K562 (cell line): Measurements from ENCODE around the gene GABRP.

Experiments used
- CHD1 ChIP-seq: fragments of 200-600 bp; sonication (generic); IDR thresholded peaks from one replicate; pipeline ENCODE4 v1.6.1; 2012; ENCODE audit warnings: mild to moderate bottlenecking, moderate library complexity, low read length, inconsistent platforms
- CTCF ChIP-seq, 3 experiments: IDR thresholded peaks in 2 of 3; conservative IDR thresholded peaks in 1 of 3; 2 replicates each; pipeline ENCODE4 v1.5.1; 2011 to 2012; ENCODE audit warnings: low read length in 3 of 3, mild to moderate bottlenecking in 3 of 3, control low read depth in 2 of 3, improper control_type of control experiment in 1 of 3, inconsistent platforms in 1 of 3, low read depth in 1 of 3, mixed read lengths in 1 of 3, moderate library complexity in 1 of 3; ENCODE audit not compliant: insufficient read depth in 2 of 3
- HDAC8 ChIP-seq: fragments of 450-650 bp; IDR thresholded peaks from 2 replicates; pipeline ENCODE4 v1.6.1; 2016; ENCODE audit warnings: mild to moderate bottlenecking, missing genetic modification characterization, moderate library complexity, missing compliant biosample characterization
- JUN ChIP-seq, 2 experiments: sonication (generic) in 1 of 2; formaldehyde crosslinking in 1 of 2; IDR thresholded peaks; 2 replicates each; pipeline versions ENCODE4 v1.6.1 to v1.8.0; 2012 to 2022; ENCODE audit warnings: borderline replicate concordance in 2 of 2, mild to moderate bottlenecking in 2 of 2, improper control_type of control experiment in 1 of 2, low read depth in 1 of 2, low read length in 1 of 2, missing genetic modification reagents in 1 of 2
- NFE2 ChIP-seq: IDR thresholded peaks from 2 replicates; pipeline ENCODE4 v1.6.1; 2014; ENCODE audit warnings: antibody characterized with exemption, low read depth
- PCBP1 ChIP-seq: fragments of 200-400 bp; formaldehyde crosslinking; IDR thresholded peaks from 2 replicates; pipeline ENCODE4 v1.6.1; 2018; ENCODE audit warnings: mild to moderate bottlenecking, low read depth, low read length; ENCODE audit not compliant: poor library complexity, severe bottlenecking
- PHTF2 ChIP-seq: fragments of 250-450 bp; sonication (Bioruptor Pico); IDR thresholded peaks from 2 replicates; pipeline ENCODE4 v1.5.0; 2021; ENCODE audit warnings: mild to moderate bottlenecking
- SMARCC2 ChIP-seq: fragments of 450-650 bp; IDR thresholded peaks from 2 replicates; pipeline ENCODE4 v1.6.1; 2017; ENCODE audit warnings: antibody characterized with exemption, moderate library complexity, mild to moderate bottlenecking, low read depth
- SP2 ChIP-seq: IDR thresholded peaks from 2 replicates; pipeline ENCODE4 v1.6.1; 2011; ENCODE audit warnings: mild to moderate bottlenecking, low read depth, low read length, moderate library complexity; ENCODE audit not compliant: poor library complexity, severe bottlenecking; ENCODE audit errors: extremely low read depth
- SPI1 ChIP-seq: IDR thresholded peaks from 2 replicates; pipeline ENCODE4 v1.6.1; 2011; ENCODE audit warnings: low read depth, low read length, control low read depth, borderline replicate concordance
- TBL1XR1 ChIP-seq, 2 experiments: IDR thresholded peaks; 2 replicates each; pipeline ENCODE4 v1.6.1; 2012; ENCODE audit warnings: improper control_type of control experiment in 2 of 2, low read length in 2 of 2, mild to moderate bottlenecking in 1 of 2
- UBTF ChIP-seq, 2 experiments: IDR thresholded peaks; 2 replicates each; pipeline ENCODE4 v1.6.1; 2012; ENCODE audit warnings: improper control_type of control experiment in 2 of 2, low read depth in 2 of 2, low read length in 2 of 2, borderline replicate concordance in 1 of 2
- TF ChIP-seq, protein P1 (sequence below): fragments of 200-800 bp; sonication (Bioruptor generic); IDR thresholded peaks from 2 replicates; pipeline ENCODE4 v1.6.1; 2016; ENCODE audit warnings: missing genetic modification characterization, missing compliant biosample characterization

GRCh38 chr5:170795154-170795553 lies 11.6 kb downstream of the GABRP start:
- no peak for TF ChIP-seq CHD1
- no peak for TF ChIP-seq JUN (IDR thresholded peaks at IDR 0.05; ENCODE audit: borderline replicate concordance, low read depth, low read length)
- no peak for TF ChIP-seq JUN (CRISPR knock-in tag; IDR thresholded peaks at IDR 0.05; ENCODE audit: borderline replicate concordance)
- no peak for TF ChIP-seq SMARCC2
- no peak for TF ChIP-seq PCBP1
- TF ChIP-seq TBL1XR1 (IDR thresholded peaks at IDR 0.05; ENCODE audit: low read length in 2 of 2): no peak
- TF ChIP-seq NFE2: no peak
- no peak for TF ChIP-seq CTCF (IDR thresholded peaks at IDR 0.05 in 2 of 3, conservative IDR thresholded peaks at IDR 0.05 in 1 of 3; ENCODE audit: insufficient read depth in 2 of 3, low read depth in 1 of 3, low read length in 3 of 3)
- no peak for TF ChIP-seq UBTF (IDR thresholded peaks at IDR 0.05; ENCODE audit: borderline replicate concordance in 1 of 2, low read depth in 2 of 2, low read length in 2 of 2)
- no peak for TF ChIP-seq SPI1
- TF ChIP-seq PHTF2: no peak
- TF ChIP-seq, protein P1, sequence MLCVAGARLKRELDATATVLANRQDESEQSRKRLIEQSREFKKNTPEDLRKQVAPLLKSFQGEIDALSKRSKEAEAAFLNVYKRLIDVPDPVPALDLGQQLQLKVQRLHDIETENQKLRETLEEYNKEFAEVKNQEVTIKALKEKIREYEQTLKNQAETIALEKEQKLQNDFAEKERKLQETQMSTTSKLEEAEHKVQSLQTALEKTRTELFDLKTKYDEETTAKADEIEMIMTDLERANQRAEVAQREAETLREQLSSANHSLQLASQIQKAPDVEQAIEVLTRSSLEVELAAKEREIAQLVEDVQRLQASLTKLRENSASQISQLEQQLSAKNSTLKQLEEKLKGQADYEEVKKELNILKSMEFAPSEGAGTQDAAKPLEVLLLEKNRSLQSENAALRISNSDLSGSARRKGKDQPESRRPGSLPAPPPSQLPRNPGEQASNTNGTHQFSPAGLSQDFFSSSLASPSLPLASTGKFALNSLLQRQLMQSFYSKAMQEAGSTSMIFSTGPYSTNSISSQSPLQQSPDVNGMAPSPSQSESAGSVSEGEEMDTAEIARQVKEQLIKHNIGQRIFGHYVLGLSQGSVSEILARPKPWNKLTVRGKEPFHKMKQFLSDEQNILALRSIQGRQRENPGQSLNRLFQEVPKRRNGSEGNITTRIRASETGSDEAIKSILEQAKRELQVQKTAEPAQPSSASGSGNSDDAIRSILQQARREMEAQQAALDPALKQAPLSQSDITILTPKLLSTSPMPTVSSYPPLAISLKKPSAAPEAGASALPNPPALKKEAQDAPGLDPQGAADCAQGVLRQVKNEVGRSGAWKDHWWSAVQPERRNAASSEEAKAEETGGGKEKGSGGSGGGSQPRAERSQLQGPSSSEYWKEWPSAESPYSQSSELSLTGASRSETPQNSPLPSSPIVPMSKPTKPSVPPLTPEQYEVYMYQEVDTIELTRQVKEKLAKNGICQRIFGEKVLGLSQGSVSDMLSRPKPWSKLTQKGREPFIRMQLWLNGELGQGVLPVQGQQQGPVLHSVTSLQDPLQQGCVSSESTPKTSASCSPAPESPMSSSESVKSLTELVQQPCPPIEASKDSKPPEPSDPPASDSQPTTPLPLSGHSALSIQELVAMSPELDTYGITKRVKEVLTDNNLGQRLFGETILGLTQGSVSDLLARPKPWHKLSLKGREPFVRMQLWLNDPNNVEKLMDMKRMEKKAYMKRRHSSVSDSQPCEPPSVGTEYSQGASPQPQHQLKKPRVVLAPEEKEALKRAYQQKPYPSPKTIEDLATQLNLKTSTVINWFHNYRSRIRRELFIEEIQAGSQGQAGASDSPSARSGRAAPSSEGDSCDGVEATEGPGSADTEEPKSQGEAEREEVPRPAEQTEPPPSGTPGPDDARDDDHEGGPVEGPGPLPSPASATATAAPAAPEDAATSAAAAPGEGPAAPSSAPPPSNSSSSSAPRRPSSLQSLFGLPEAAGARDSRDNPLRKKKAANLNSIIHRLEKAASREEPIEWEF (CRISPR knock-in tag): no peak
- no peak for TF ChIP-seq SP2
- no peak for TF ChIP-seq HDAC8
